Measurements from ENCODE around the gene CCDC146. TPM values are rescaled to one million over a fixed set of nuclear protein-coding genes. Genes with fewer than 3 reads are reported as not detected.
"Not testable (repeated sequence)": the region's sequence is repeated elsewhere in the genome, so short reads cannot be mapped to it uniquely, and the experiment has no call there.

CCDC146 gene
- total RNA-seq, 1 donor from 2014 or later, result 5.7 TPM

DNA sequence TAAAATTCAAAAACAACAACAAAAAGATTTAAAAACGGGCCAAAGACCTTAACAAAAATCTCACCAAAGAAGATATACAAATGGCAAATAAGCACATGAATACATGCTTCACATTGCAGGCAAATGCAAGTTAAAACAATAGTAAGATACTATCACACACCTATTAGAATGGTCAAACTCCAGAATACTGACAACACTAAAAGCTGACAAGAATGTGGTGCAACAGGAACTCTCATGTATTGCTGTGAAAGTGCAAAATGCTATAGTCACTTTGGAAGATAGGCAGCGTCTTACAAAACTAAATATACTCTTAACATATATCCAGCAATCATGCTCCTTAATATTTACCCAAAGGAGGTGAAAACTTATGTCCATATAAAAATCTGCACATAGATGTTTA, 16.3 kb downstream of the CCDC146 start:
- not testable (repeated sequence) for DNase-seq (ENCODE audit: extremely low read depth, low read depth, low spot score)

DNA sequence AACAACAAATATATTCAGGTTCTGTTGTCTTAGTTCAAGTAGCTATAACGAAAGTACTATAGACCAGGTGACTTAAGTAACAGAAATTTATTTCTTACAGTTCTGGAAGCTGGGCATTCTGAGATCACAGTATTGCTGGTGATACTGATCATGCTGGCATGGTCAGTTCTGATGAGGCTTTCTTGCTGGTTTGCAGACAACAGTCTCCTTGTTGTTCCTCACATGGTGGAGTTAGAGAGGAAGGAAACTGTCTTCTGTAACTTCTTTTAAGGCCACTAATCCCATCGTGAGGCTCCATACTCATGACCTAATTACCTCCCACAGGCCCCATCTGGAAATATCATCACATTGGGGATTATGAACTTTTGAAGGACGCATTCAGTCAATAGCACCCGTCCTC, 17.9 kb downstream of the CCDC146 start:
- DNase-seq (ENCODE audit: extremely low read depth, low read depth, low spot score), result not testable (repeated sequence)

GRCh38 chr7:77152232-77152631, 29.8 kb downstream of the CCDC146 start:
- not testable (repeated sequence) for DNase-seq (ENCODE audit: extremely low read depth, low read depth, low spot score)

DNA sequence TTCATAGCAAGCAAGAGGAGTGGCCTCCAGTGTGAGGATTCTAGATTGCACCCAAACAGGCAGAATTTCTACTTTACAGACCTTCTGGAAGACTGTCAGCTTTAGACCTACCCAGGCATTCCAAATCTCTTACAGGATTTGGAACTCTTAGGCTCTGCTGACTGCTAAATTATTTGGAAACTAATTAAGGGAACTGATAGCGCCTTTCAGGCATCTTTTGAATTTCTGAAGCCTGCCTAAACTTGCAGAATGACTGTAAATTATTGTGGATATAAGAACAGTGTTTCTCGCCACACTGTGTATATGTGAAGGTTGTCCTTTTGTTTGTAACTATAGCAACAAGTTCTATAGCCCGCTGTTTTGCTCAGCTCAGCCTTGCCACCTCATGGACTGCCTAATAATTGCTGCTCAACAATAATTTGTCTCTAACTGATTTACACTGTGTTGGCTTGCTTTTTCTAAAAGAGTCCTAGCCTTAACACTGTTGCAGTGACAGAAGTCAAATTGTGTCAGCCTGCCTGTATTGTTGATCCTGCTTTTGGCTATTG, 32.6 kb downstream of the CCDC146 start:
- DNase-seq (ENCODE audit: extremely low read depth, low read depth, low spot score), result not testable (repeated sequence)

DNA sequence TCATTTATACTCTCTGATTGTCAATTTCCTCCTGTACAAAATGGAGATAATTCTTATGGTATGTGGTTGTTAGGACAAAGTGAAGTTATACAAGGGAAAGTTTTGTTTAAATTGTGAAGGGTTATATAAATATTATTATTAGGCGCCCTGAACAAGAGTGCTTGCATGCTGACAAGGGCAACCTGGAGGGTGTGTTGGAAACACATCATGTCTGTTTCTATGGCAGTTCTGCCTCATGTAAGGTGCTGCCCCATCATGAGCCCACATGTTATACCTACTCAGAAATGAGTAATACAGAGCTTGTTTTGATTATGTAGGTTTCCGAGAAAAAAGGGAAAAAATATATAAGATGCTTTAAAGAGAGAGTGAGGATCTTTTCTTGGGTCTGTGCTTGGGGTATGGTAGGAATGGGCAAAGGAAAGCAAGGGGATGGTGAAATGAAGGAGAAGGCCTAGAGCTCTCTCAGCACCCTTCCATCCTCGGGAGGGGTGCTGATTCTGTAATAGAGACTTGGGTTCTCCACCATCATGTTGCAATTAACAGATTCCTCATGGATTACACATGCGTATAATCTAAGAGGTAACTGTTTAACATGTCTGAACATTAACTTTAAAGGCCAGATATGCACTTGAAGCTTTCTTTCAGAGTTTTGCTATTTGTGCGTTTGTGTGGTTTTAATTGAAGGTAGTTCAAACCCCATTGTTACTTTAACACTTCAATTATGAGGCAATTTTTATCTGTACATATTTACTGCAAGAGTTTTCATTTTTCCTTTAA, 33.4 kb downstream of the CCDC146 start:
- not testable (repeated sequence) for DNase-seq (ENCODE audit: extremely low read depth, low read depth, low spot score)

DNA sequence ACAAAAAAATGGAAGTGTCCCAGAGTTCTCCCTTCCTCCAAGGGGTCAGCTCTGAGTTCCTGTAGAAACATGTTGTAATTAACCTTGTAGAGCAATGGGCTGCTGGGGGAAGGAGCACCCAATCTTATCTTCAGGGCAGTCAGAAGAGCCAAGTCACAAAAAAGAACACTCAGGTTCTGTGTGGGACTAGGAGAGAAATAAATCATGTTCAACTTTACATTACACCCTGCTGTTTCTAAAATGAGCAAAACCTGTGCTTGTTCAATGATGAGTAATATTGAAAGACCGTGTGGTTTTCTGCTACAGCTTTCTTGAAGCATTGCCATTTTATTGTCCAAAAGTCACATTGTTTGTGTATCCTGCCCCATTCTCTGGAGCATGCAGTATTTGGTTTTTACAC, 34.6 kb downstream of the CCDC146 start:
- not testable (repeated sequence) for DNase-seq (ENCODE audit: extremely low read depth, low read depth, low spot score)

DNA sequence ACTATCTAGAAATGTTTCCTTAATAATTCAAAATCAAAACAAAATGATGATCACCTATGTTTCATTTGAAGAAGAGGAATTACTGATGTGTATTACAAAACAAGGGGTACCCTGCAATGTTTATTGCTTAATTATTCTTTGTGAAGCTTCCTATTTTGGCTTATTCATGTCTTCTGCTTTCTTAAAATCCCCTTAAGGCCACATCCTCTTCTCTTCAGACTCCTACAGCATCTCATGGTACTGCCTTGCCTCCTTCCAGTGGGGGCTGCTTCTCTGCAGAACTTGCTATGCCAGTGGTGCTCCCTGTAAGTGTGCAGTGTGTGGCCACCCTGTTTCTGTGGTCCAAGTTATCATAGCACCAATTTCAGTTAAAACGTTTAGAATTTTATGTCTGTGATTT, 35.0 kb downstream of the CCDC146 start:
- no peak for DNase-seq (ENCODE audit: extremely low read depth, low read depth, low spot score)

GRCh38 chr7:77171073-77171472, 48.7 kb downstream of the CCDC146 start:
- DNase-seq (ENCODE audit: extremely low read depth, low read depth, low spot score), result not testable (repeated sequence)

- not testable (repeated sequence) for DNase-seq (ENCODE audit: extremely low read depth, low read depth, low spot score)
Measured at GRCh38 chr7:77172437-77173172, 50.2 kb downstream of the CCDC146 start.

- DNase-seq (ENCODE audit: extremely low read depth, low read depth, low spot score), result not testable (repeated sequence)
Measured at GRCh38 chr7:77174418-77174817, 52.0 kb downstream of the CCDC146 start.

DNA sequence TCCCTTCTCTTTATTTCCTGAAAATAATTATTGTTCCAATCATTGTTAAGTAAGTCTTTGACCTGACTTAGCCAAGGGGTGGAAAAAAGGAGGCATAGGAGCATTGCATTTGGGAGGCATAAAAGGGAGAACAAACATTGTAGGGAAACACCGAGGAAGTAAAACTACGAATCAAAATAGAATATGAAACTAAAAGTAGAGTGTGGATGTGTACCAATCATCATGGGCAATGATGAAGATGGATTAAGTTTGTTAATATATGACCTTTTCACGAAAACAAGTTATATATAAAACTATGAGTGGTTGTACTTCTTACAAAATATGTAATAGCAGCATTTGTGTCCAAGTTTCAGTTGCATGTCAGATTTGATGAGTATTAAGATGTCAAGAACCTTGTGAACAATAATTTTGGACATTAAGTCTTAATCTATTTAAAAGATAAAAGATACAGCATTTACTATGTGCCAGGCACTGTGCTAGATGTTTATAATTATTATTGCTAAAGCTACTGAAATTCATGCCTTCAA, 52.9 kb downstream of the CCDC146 start:
- DNase-seq (ENCODE audit: extremely low read depth, low read depth, low spot score), result not testable (repeated sequence)

- not testable (repeated sequence) for DNase-seq (ENCODE audit: extremely low read depth, low read depth, low spot score)
Measured at GRCh38 chr7:77177321-77177904, 55.0 kb downstream of the CCDC146 start.

DNA sequence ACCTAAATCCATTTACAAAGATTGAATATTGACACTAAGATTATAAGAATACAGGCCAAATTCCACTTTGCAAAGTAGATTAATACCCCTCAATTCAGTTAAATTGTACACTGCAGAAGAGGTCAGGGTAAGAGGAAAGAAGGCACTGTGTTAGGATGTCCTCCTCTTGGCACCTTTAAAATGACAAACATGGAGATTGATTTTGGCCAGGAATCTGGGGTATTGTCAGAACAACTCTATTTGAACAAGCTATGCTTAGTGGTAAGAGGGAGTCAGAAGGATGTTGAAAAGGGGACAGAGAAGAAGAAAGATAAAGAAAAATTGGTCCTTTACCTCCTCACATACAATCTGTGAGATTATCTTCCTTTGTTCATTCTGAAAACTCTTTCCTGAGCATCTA, 55.6 kb downstream of the CCDC146 start:
- DNase-seq (ENCODE audit: extremely low read depth, low read depth, low spot score), result not testable (repeated sequence)

GRCh38 chr7:77181015-77181595, 58.7 kb downstream of the CCDC146 start:
- DNase-seq (ENCODE audit: extremely low read depth, low read depth, low spot score), result no peak

- no peak for DNase-seq (ENCODE audit: extremely low read depth, low read depth, low spot score)
Measured at GRCh38 chr7:77181734-77182133, 59.3 kb downstream of the CCDC146 start.

GRCh38 chr7:77182261-77182660, 59.8 kb downstream of the CCDC146 start:
- no peak for DNase-seq (ENCODE audit: extremely low read depth, low read depth, low spot score)

GRCh38 chr7:77184463-77184862, 62.0 kb downstream of the CCDC146 start:
- no peak for DNase-seq (ENCODE audit: extremely low read depth, low read depth, low spot score)

- no peak for DNase-seq (ENCODE audit: extremely low read depth, low read depth, low spot score)
Measured at GRCh38 chr7:77184990-77185389, 62.6 kb downstream of the CCDC146 start.

- DNase-seq (ENCODE audit: extremely low read depth, low read depth, low spot score), result no peak
Measured at GRCh38 chr7:77185866-77186265, 63.5 kb downstream of the CCDC146 start.

DNA sequence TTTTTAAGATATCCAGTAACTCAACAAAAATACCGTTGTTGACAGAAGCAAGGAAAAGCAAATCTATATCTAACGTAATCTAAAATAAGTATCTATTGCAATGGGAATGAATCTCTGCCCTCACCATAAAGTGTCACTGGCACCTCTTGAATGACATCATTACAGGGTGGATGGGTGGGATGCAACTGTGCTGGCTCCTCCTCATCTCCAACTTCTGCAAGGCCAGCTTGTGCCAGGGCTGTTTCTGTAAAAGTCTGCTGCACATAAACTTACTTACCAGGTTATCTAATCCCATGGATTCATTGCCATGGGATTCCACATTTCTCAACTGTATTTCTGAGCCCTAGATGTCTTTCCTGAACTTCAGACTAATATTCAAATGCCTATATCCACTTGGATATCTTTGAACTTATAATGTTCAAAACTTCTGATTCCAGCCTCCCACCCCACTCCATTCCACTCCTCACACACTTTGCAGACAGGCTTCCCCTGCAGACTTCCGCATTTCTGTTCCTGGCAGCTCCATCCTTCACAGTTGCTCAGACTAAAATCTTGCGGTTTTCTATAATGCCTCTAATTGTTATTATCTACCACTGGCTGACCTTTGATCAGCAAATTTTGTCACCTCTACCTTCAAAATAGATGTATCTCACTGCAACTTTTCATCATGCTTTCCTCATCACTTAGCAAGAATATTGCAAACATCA, 66.5 kb downstream of the CCDC146 start:
- DNase-seq (ENCODE audit: extremely low read depth, low read depth, low spot score), result no peak
